Kidney (tissue), 14 donors: Measurements from ENCODE around the gene MAGI1. TPM values are rescaled to one million over a fixed set of nuclear protein-coding genes. Genes with fewer than 3 reads are reported as not detected.

ENCODE experiments used
- DNase-seq, 5 donors: peaks; one replicate each; pipeline ENCODE4 v3.0.0-alpha.2; 2013 to 2020
- FAIRE-seq: peaks from 2 replicates; lab custom pipeline; 2012; peaks lifted over from hg19 to GRCh38; lab: Jason Lieb, UNC
- H3K27ac ChIP-seq, 2 donors: one replicate each; pipeline ENCODE4 v1.7.0; 2013; ENCODE audit warnings: low read depth in 2 of 2, low read length in 2 of 2, inconsistent platforms in 1 of 2
- H3K27me3 ChIP-seq: one replicate; pipeline ENCODE4 v1.7.1; 2013; ENCODE audit warnings: low read length, inconsistent platforms; ENCODE audit not compliant: control insufficient read depth, insufficient read depth
- H3K36me3 ChIP-seq, 3 donors: one replicate each; pipeline versions ENCODE4 v1.7.0 to v1.7.1; 2013; ENCODE audit warnings: low read length in 3 of 3, control low read depth in 1 of 3, inconsistent platforms in 1 of 3; ENCODE audit not compliant: insufficient read depth in 3 of 3, control insufficient read depth in 2 of 3
- H3K4me1 ChIP-seq, 3 donors: one replicate each; pipeline versions ENCODE4 v1.7.0 to v1.7.1; 2013; ENCODE audit warnings: low read length in 3 of 3, inconsistent platforms in 1 of 3, low read depth in 1 of 3; ENCODE audit not compliant: control insufficient read depth in 2 of 3, insufficient read depth in 2 of 3
- H3K4me3 ChIP-seq, 3 donors: one replicate each; pipeline versions ENCODE4 v1.7.0 to v1.8.1; 2013; ENCODE audit warnings: low read length in 3 of 3, control low read depth in 1 of 3, inconsistent platforms in 1 of 3
- H3K9ac ChIP-seq, 3 donors: one replicate each; pipeline versions ENCODE4 v1.7.0 to v1.7.1; 2013; ENCODE audit warnings: low read length in 3 of 3, control low read depth in 1 of 3, inconsistent platforms in 1 of 3
- H3K9me3 ChIP-seq, 3 donors: one replicate each; pipeline versions ENCODE4 v1.7.0 to v1.7.1; 2013; ENCODE audit warnings: low read length in 3 of 3, control low read depth in 1 of 3, inconsistent platforms in 1 of 3; ENCODE audit not compliant: control insufficient read depth in 2 of 3, insufficient read depth in 1 of 3
- CTCF ChIP-seq: IDR thresholded peaks from 3 replicates; pipeline ENCODE4 v1.5.1; 2012; ENCODE audit warnings: mild to moderate bottlenecking, moderate library complexity, borderline replicate concordance; ENCODE audit not compliant: insufficient read depth; ENCODE audit errors: extremely low read depth
- intact Hi-C: fragments of 100-400 bp; cut with DNase I; formaldehyde crosslinking; loops from one replicate; pipeline ENCODE4 v1.11.1; 2022
- polyA plus RNA-seq: library from polyadenylated mRNA; stranded (reverse); fragments of 350-450 nt; fragmentation: Illumina TruSeq; extraction: RNeasy Lipid Tissue Mini Kit (QIAGEN cat#74804); gene quantifications from one replicate; pipeline ENCODE4 v1.2.3, GENCODE V29; 2014; ENCODE audit warnings: low read depth, low replicate concordance; ENCODE audit not compliant: insufficient read depth
- total RNA-seq: library from RNA; stranded (reverse); fragmentation: NEBNext Ultra II Directional; extraction: Animal tissue kit (Norgen Biotek cat#: 25700); gene quantifications from one replicate; pipeline ENCODE4 v1.2.1, GENCODE V29; 2021
- donor health status: control.
- donor health status: control.
- donor health status: control.
- donor health status: control.
- donor health status: control.
- donor health status: DM: yes; HTN: yes; CAD: no.
- donor health status: Normal renal cell carcinoma (clear cell type).

Gene MAGI1
- total and polyA plus RNA-seq, 2 donors from 2014 or later, result 8.2 to 42.8 TPM

GRCh38 chr3:65551945-65552344 lies 486.8 kb downstream of the MAGI1 start:
- H3K36me3 ChIP-seq, result no peaks in the 10 kb centered on the region
- H3K4me1 ChIP-seq, result peaks cover 0 to 7% (median 0%) of the 10 kb centered on the region in 3 donors
- H3K27me3 ChIP-seq, result no peaks in the 10 kb centered on the region
- H3K4me3 ChIP-seq, result no peak overlapping the region
- H3K27ac ChIP-seq, result no peak overlapping the region
- DNase-seq (no peak), FAIRE-seq (no peak)
- intact Hi-C loops, result no loop called here
- no peak for TF ChIP-seq CTCF
- H3K9me3 ChIP-seq, result no peaks in the 10 kb centered on the region
- H3K9ac ChIP-seq, result no peak overlapping the region

GRCh38 chr3:65550137-65550536 lies 488.6 kb downstream of the MAGI1 start:
- H3K4me1 ChIP-seq, result peaks cover 0 to 9% (median 0%) of the 10 kb centered on the region in 3 donors
- no peak overlapping the region for H3K27ac ChIP-seq

GRCh38 chr3:65549626-65549959 lies 489.1 kb downstream of the MAGI1 start:
- intact Hi-C loops, result no loop called here
- Histone ChIP-seq H3K4me1 (peaks cover 0 to 9% (median 0%) of the 10 kb centered on the region in 3 donors), H3K36me3 (no peaks in the 10 kb centered on the region), H3K4me3 (peak overlapping the region in 2 of 3 donors; percentile 9 to 50), H3K27ac (no peak overlapping the region), H3K27me3 (no peaks in the 10 kb centered on the region), H3K9me3 (no peaks in the 10 kb centered on the region), H3K9ac (no peak overlapping the region)
- no peak for DNase-seq
- no peak for FAIRE-seq
- no peak for TF ChIP-seq CTCF

More at GRCh38 chr3:65550137-65550536, 488.6 kb downstream of the MAGI1 start:
- DNase-seq, result no peak
- Histone ChIP-seq H3K4me3 (no peak overlapping the region), H3K9me3 (no peaks in the 10 kb centered on the region), H3K9ac (no peak overlapping the region), H3K36me3 (no peaks in the 10 kb centered on the region), H3K27me3 (no peaks in the 10 kb centered on the region)
- TF ChIP-seq CTCF, result no peak
- intact Hi-C loops, result no loop called here
- FAIRE-seq, result no peak

GRCh38 chr3:65548848-65549625 lies 489.7 kb downstream of the MAGI1 start:
- no peak for FAIRE-seq
- Histone ChIP-seq H3K9me3 (no peaks in the 10 kb centered on the region), H3K27me3 (no peaks in the 10 kb centered on the region), H3K4me1 (peaks cover 0 to 9% (median 0%) of the 10 kb centered on the region in 3 donors), H3K27ac (no peak overlapping the region), H3K9ac (no peak overlapping the region), H3K4me3 (peak overlapping the region; percentile 22 to 50 (median 47)), H3K36me3 (no peaks in the 10 kb centered on the region)
- peak; percentile 63 to 75 (median 68) for DNase-seq
- TF ChIP-seq CTCF, result no peak
- intact Hi-C loops, result no loop called here
